Activated CD4-positive, alpha-beta T cell treated with anti-CD3 and anti-CD28 coated beads, Interleukin-2, amount 50 U/mL, for 48 hours (primary cell): ENCODE data around the gene LHX1.
A peak's percentile ranks its signal among the peaks of the same experiment; 100 is the strongest.

ENCODE experiments used
- DNase-seq, 2 experiments: peaks; one replicate each; pipeline ENCODE4 v3.0.0-alpha.2; 2020

LHX1 gene

GRCh38 chr17:36937001-36937958, at the start of gene LHX1:
Gene LHX1 (plus strand): TSS chr17:36937475. CDS start chr17:36938198, 723 bp downstream.
- DNase-seq: no peak

GRCh38 chr17:36888236-36888951, 48.9 kb upstream of the LHX1 start:
- DNase-seq: no peak

GRCh38 chr17:36889770-36890349, 47.4 kb upstream of the LHX1 start:
- DNase-seq: no peak

- DNase-seq: no peak
Observed at GRCh38 chr17:36890398-36891168, 46.7 kb upstream of the LHX1 start.

GRCh38 chr17:36892112-36892838, 45.0 kb upstream of the LHX1 start:
- DNase-seq: no peak

GRCh38 chr17:36894177-36894576, 43.1 kb upstream of the LHX1 start:
- no peak for DNase-seq

- no peak for DNase-seq
Observed at GRCh38 chr17:36894925-36895324, 42.4 kb upstream of the LHX1 start.

- DNase-seq: no peak
Observed at GRCh38 chr17:36899250-36900159, 37.8 kb upstream of the LHX1 start.

- DNase-seq: no peak
Observed at GRCh38 chr17:36900160-36900512, 37.1 kb upstream of the LHX1 start.

GRCh38 chr17:36901506-36901905, 35.8 kb upstream of the LHX1 start:
- no peak for DNase-seq

- DNase-seq: no peak
Observed at GRCh38 chr17:36907407-36907806, 29.9 kb upstream of the LHX1 start.

- DNase-seq: no peak
Observed at GRCh38 chr17:36910513-36910912, 26.8 kb upstream of the LHX1 start.

- DNase-seq: no peak
Observed at GRCh38 chr17:36911001-36911400, 26.3 kb upstream of the LHX1 start.

- no peak for DNase-seq
Observed at GRCh38 chr17:36913132-36913531, 24.1 kb upstream of the LHX1 start.

GRCh38 chr17:36918211-36918691, 19.0 kb upstream of the LHX1 start:
- no peak for DNase-seq

GRCh38 chr17:36919407-36919968, 17.8 kb upstream of the LHX1 start:
- DNase-seq: no peak

- peak in 1 of 2 experiments; percentile 41 for DNase-seq
Observed at GRCh38 chr17:36920032-36921005, 17.0 kb upstream of the LHX1 start.

- peak; percentile 74 to 80 for DNase-seq
Observed at GRCh38 chr17:36921095-36921851, 16.0 kb upstream of the LHX1 start.
